IPS DF 19.7 (cell line): ENCODE results near the gene PPP1R10.
A peak's percentile ranks its signal among the peaks of the same experiment; 100 is the strongest.

Experiments used
- DNase-seq: peaks from one replicate; pipeline ENCODE4 v3.0.0-alpha.2; 2013; ENCODE audit warnings: low read depth, low spot score

PPP1R10 gene

GRCh38 chr6:30619561-30619960 is 2.5 kb upstream of the PPP1R10 start:
- DNase-seq = no peak

DNA sequence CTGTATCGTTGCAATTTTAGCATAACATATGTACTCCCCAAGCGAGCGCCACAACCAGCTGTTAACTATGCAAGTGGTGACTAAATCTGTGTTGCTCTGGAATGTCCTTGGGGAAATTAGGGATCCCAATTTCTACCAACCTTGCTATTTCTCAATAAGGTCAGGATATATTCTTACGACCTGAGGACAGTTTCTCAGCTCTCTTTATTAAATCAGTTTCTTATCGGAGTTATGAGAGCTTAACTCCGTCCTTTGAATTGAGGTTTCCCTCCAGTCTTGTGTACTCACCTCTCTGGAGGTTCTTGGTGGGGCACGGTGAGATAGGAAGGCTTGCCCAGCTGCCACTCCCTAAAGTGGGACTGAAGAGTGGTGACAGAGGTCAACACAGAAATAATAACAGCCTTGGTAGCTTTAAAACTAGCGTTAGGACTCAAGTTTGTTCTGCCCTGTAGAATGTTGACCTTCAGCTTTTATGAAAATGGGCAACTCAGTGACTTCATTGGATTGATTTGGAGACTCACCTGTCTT is 1.3 kb upstream of the PPP1R10 start:
- DNase-seq = no peak

DNA sequence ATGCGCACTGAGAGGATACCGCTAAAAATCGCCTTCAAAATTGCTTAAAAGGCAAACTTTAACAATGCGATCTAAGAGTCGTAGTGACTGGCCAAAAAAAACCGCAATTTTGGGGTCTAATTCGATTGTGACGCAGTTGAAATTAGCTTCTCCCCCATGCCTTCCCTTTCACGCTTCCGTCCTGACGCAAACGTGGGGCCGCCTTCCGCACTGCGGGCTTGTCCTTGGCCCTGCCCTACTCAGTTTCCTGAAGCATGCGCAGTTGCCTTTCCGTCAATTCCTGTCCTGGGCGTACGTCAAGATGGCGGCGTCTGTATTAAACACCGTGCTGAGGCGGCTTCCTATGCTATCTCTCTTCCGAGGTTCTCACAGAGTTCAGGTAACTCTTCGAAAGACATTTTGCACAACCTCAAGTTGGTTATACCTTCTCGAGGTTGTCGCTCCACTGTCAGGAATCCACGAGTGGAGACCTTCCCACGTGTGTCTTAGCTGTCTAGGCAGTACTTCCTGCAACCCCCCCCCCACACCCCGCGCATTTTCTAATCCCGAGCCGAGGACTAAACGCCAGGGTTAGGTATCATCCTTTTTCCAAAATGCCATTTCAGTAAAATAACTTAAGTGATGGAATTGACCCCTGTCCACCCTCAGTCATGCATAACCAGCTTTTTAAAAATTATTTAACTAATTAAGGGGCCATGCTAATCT is 674 bp upstream of the PPP1R10 start, which contains the start of gene MRPS18B:
MRPS18B (plus strand) TSS at position 276 of the 705 bp plus-strand sequence; CDS start at position 302, 26 bp downstream.
- peak; percentile 86 for DNase-seq

GRCh38 chr6:30615958-30616810 is 859 bp downstream of the PPP1R10 start:
- no peak for DNase-seq

GRCh38 chr6:30615219-30615957 is 1.7 kb downstream of the PPP1R10 start:
- peak; percentile 78 for DNase-seq

DNA sequence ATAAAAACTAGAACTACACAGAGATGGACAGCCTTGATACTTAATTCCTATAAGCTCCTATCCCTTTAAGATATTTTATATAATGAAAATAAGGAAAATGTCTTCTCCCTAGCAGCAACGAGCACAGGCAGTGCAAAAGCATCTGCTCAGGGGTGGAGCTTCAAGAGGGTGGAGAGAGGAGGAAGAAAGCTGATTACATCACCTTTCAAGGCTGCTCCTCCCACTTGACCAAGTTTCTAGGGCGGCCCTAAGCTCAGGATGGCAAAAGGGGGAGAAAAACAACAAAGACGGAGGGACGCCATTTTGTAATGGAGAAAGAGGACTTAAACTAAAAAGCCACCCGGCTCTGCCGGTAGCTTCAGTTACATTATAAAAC is 2.2 kb downstream of the PPP1R10 start:
- peak; percentile 89 for DNase-seq

DNA sequence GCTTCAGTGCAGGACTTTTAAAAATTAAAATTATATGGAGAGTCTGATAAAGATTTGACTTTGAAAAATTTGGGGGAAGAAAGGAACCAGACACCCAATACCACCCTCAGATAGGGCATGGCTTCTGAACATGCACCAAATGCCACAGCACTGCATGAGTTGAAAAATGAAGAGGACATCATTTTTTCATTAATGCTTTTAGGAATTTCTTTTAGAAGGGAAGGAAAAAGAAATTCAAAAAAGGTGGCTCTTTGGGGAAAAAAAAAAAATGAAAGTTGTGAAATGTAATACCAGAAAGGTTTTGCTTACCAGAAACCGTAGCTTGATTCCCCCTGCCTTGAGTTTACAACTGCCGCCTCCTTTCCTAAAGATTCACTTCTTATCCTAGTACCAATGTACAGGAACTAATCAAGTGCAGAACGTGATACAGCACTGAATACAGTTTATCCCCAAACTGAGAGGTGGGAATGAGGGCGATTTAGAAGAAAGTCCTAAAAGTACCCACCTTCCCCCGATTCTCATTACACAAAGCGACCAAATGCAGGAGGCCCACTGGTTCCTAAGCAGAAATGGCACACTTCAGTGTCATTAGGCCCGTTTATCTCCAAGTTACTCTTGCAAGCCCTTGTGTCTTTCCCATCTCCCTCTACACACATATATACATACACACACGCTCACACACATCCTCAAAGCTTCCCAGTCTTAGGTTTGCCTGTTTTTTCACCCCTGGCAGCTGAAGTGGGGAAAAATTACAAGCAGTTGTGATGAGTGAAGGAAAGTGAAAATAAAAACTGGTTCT is 2.8 kb downstream of the PPP1R10 start:
- no peak for DNase-seq

GRCh38 chr6:30613251-30614043 is 3.6 kb downstream of the PPP1R10 start:
- DNase-seq = no peak

DNA sequence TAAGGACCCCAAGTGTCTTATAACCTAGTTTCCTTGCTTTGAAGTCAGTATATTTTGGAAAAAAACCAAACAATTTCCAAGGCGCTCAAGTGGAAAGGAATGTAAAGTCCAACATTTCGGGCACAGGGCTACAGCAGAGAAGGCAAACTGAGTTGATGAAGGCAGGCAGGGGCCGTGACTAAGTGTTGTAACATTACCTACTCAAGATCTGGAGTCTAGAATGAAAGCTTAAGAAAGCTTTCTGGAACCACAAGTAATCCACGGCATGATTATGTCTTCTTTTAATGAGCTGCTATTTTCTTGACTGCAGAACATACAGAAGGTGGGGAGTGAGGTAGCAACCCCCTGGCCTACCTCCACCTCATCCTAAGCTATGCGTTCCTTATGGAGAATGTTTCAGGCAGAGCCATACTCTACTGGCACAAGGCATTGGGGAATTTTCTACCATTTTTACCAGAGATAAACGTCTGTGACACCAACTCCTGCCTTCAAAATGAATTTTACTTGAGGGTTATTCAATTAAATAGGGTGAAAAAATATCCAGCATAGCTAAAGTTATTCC is 4.3 kb downstream of the PPP1R10 start:
- no peak for DNase-seq

GRCh38 chr6:30612213-30612612 is 4.8 kb downstream of the PPP1R10 start:
- no peak for DNase-seq

- no peak for DNase-seq
Observed at GRCh38 chr6:30611856-30612194, 5.2 kb downstream of the PPP1R10 start.

- DNase-seq = no peak
Observed at GRCh38 chr6:30611150-30611855, 5.7 kb downstream of the PPP1R10 start.

DNA sequence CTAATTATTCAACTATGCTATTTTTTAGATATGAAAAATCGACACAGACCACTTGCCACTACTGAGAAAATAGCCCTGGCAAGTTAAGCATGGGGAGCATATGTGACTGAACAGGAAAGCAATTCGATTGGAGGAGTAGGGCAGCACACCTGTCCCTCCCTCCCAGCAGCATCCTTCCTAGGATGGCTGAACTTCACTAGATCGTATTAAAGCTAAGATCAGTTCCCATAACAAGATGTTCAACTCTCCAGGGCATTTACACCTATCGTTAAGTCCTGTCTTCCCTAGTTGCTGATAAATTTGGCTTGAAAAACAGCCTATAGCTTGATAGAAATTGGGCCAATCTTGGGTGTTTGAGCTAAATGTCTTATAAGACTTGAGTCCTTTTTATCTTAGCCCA is 7.0 kb downstream of the PPP1R10 start:
- no peak for DNase-seq

DNA sequence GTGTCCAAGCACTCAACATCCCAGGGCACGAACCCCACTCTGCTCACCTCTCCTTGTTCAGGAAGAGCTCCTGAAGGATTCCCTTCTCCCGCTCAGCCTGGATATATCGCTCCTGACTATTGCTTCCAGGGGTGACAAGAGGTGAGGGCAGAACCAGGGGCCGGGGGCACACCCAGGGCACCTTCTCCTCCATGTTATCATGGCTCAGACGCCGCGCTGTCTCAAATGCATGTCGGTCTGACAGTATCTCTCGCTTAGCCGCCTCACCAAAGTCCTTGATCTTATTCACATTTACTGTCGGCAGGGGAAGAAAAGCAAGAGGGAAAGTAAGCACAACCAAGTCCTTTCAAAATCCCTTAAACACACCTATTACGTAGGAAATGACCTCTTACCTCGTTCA is 13.1 kb downstream of the PPP1R10 start:
- DNase-seq = no peak

DNA sequence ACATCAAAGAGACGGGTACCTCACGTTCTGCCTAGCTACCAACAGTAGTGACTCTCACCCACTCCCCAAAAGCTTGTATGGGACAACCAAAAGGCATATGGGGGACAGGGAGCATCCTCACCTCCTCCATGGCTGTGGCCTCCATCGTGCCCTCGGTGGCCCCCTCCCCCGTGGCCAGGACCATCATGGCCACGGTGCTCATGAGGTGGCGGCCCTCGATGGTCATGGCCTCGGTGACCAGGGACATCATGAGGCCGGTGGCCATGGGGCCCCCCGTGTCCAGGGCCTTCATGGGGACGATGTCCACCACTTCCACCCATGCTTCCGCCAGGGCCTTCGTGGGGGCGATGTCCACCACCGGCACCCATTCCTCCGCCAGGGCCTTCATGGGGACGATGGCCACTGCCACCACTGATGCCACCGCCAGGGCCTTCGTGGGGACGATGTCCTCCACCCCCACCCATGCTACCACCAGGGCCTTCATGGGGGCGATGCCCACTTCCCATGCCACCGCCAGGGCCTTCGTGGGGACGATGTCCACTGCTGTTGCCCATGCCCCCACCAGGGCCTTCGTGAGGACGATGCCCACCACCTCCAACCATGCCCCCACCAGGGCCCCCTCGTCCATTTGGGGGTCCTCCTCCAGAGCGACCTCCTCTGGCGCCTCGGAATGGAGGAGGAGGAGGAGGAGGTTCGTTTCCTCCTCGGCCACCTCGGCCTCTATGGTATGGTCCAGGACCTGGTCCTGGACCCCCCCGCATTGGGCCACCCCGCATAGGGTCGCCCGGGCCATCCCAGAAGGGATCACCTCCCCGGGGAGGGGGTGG is 15.0 kb downstream of the PPP1R10 start:
- DNase-seq = no peak

DNA sequence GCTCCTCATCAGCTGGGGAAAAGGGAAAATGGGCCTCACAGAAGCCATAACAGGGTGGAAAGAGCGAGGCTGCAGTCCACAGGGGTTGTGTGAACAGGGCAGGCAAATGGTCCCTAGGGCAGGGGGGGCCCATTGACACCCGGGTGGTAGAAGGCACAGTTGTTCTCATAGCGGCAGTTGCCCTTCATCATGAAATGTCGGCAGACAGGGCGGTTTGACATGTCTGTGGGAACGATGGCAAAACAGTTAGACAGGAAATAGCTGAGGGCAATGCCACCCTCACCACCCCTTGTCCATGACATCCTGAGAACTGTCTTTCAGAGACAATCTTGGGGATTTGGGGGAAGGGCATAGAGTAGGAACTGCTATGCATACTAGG is 15.6 kb downstream of the PPP1R10 start:
- DNase-seq = no peak

DNA sequence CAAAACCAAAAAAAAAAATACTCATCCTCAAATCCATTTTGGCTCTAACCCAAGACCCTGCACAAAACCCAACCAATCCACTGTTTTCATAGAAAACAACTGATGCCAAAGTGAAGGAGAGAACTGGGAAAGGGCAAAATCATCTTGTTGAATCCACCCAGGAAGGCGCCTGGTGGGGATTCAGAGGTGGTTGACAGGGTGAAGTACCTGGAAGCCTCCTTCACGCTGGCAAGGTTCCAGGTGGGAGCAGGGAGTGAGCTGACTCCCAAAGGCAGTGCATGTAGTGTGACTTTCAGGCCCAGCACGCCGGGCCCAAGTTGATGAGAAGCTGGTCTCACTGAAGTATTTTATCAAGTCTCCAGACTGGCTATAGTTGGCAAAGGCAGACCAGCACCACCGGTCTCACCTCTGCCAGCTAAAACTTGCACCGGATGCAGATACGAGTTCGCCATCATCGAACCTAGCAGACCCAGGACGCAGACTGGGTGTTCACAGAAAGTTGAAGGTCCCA is 16.5 kb downstream of the PPP1R10 start:
- DNase-seq = no peak

DNA sequence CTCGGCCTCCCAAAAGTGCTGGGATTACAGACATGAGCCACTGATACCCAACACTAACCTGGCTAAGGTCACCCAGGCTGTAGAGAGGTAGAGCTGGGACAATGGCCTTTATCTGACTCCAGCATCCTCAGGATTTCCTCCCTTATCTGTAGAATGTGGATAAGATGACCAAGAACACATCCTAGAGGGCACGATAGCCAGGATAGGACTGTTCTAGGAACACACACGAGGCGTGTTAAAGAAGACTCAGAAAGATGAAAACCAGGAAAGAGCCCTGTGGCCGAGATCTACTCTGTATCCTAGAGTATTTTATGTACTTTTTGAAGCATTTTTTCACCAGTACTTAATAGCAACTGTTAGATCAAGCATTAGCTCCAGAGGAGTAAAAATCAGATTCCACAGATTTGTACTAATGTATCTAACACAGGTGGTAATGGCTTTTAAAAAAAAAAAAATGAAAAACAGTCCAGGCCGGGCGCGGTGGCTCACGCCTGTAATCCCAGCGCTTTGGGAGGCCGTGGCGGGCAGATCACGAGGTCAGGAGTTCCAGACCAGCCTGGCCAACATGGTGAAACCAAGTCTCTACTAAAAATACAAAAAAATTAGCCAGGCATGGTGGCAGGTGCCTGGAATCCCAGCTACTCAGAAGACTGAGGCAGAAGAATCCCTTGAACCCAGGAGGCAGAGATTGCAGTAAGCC is 17.3 kb downstream of the PPP1R10 start:
- no peak for DNase-seq
